ENCODE results near the gene ZNF398. TPM values are rescaled to one million over a fixed set of nuclear protein-coding genes. Genes with fewer than 3 reads are reported as not detected.

ZNF398 gene
- total and polyA plus RNA-seq, 9 of the 15 experiments (the other 6 are each of a cell fraction or from before 2014, with no cell fraction given) = 4.0 to 18.6 (median 10.4) TPM

GRCh38 chr7:149125863-149126661 is 21.2 kb upstream of the ZNF398 start, which contains the start of gene ZNF425 (continued):
- TF ChIP-seq, protein P1, sequence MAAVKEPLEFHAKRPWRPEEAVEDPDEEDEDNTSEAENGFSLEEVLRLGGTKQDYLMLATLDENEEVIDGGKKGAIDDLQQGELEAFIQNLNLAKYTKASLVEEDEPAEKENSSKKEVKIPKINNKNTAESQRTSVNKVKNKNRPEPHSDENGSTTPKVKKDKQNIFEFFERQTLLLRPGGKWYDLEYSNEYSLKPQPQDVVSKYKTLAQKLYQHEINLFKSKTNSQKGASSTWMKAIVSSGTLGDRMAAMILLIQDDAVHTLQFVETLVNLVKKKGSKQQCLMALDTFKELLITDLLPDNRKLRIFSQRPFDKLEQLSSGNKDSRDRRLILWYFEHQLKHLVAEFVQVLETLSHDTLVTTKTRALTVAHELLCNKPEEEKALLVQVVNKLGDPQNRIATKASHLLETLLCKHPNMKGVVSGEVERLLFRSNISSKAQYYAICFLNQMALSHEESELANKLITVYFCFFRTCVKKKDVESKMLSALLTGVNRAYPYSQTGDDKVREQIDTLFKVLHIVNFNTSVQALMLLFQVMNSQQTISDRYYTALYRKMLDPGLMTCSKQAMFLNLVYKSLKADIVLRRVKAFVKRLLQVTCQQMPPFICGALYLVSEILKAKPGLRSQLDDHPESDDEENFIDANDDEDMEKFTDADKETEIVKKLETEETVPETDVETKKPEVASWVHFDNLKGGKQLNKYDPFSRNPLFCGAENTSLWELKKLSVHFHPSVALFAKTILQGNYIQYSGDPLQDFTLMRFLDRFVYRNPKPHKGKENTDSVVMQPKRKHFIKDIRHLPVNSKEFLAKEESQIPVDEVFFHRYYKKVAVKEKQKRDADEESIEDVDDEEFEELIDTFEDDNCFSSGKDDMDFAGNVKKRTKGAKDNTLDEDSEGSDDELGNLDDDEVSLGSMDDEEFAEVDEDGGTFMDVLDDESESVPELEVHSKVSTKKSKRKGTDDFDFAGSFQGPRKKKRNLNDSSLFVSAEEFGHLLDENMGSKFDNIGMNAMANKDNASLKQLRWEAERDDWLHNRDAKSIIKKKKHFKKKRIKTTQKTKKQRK (IDR thresholded peaks at IDR 0.05; ENCODE audit: borderline replicate concordance, low read depth, low read length) = no peak
- TF ChIP-seq ZNF384 (IDR thresholded peaks at IDR 0.05; ENCODE audit: low read depth, low read length) = peak; percentile 67
- peak; percentile 89; the same call in 1 of the 2 replicates for TF ChIP-seq ZFPM2 (CRISPR knock-in tag; IDR thresholded peaks at IDR 0.05)
- TF ChIP-seq ZBTB49 (CRISPR knock-in tag; IDR thresholded peaks at IDR 0.05; ENCODE audit: borderline replicate concordance) = 0 out of 2 replicates have a peak, but pooled peaks have one; percentile 24
- TF ChIP-seq ZBTB17 (CRISPR knock-in tag; IDR thresholded peaks at IDR 0.05) = peak; percentile 86; the same call in 1 of the 2 replicates
- peak; percentile 14; the same call in 1 of the 2 replicates for TF ChIP-seq SMARCC2 (IDR thresholded peaks at IDR 0.05; ENCODE audit: low read depth)
- no peak for TF ChIP-seq ARID3A (IDR thresholded peaks at IDR 0.05; ENCODE audit: borderline replicate concordance, low read depth, low read length)
- TF ChIP-seq RAD21 (CRISPR knock-in tag; conservative IDR thresholded peaks at IDR 0.05 in 1 of 2, IDR thresholded peaks at IDR 0.05 in 1 of 2) = peak; percentile 55 to 71
- TF ChIP-seq CHD4 (IDR thresholded peaks at IDR 0.05; ENCODE audit: insufficient read depth, insufficient replicate concordance, low read depth, low read length, poor library complexity, severe bottlenecking) = no peak
- peak; percentile 68 for TF ChIP-seq SETDB1 (IDR thresholded peaks at IDR 0.05; ENCODE audit: low read length)
- no peak for TF ChIP-seq TSC22D4 (tag; IDR thresholded peaks at IDR 0.05)
- TF ChIP-seq ZNF76 (CRISPR knock-in tag; IDR thresholded peaks at IDR 0.05; ENCODE audit: borderline replicate concordance) = peak; percentile 94; the same call in 1 of the 2 replicates
- TF ChIP-seq, protein P2, sequence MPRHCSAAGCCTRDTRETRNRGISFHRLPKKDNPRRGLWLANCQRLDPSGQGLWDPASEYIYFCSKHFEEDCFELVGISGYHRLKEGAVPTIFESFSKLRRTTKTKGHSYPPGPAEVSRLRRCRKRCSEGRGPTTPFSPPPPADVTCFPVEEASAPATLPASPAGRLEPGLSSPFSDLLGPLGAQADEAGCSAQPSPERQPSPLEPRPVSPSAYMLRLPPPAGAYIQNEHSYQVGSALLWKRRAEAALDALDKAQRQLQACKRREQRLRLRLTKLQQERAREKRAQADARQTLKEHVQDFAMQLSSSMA (CRISPR knock-in tag; IDR thresholded peaks at IDR 0.05) = peak; percentile 90
- no peak for TF ChIP-seq MXI1 (IDR thresholded peaks at IDR 0.05; ENCODE audit: low read depth, low read length)
- TF ChIP-seq SMAD2 (IDR thresholded peaks at IDR 0.05; ENCODE audit: low read depth, low read length) = no peak
- TF ChIP-seq, protein P3, sequence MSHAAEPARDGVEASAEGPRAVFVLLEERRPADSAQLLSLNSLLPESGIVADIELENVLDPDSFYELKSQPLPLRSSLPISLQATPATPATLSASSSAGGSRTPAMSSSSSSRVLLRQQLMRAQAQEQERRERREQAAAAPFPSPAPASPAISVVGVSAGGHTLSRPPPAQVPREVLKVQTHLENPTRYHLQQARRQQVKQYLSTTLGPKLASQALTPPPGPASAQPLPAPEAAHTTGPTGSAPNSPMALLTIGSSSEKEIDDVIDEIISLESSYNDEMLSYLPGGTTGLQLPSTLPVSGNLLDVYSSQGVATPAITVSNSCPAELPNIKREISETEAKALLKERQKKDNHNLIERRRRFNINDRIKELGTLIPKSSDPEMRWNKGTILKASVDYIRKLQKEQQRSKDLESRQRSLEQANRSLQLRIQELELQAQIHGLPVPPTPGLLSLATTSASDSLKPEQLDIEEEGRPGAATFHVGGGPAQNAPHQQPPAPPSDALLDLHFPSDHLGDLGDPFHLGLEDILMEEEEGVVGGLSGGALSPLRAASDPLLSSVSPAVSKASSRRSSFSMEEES (CRISPR knock-in tag; IDR thresholded peaks at IDR 0.05) = no peak; the same call in 1 of the 2 replicates

All from K562 (cell line).